CD14-positive monocyte (primary cell): ENCODE data around the gene TRIM45. TPM values are rescaled to one million over a fixed set of nuclear protein-coding genes. Genes with fewer than 3 reads are reported as not detected.

ENCODE experiments used
- DNase-seq, 3 donors: peaks; one replicate each; pipeline ENCODE4 v3.0.0-alpha.2; 2011 to 2022
- H2AFZ ChIP-seq: 2 replicates; pipeline ENCODE4 v1.6.0; 2012; ENCODE audit warnings: mild to moderate bottlenecking, low read depth, low read length, inconsistent platforms; ENCODE audit not compliant: insufficient read depth, poor library complexity, severe bottlenecking
- H3K27ac ChIP-seq, 2 donors: 1 replicate in 1 of 2; 2 replicates in 1 of 2; pipeline ENCODE4 v1.5.1; 2012 to 2013; ENCODE audit warnings: low read length in 2 of 2, control low read depth in 1 of 2, inconsistent platforms in 1 of 2, low read depth in 1 of 2, mild to moderate bottlenecking in 1 of 2
- H3K27me3 ChIP-seq, 2 donors: one replicate each; pipeline versions ENCODE4 v1.6.0 to v1.6.1; 2011 to 2013; ENCODE audit warnings: low read length in 2 of 2; ENCODE audit not compliant: control insufficient read depth in 2 of 2, insufficient read depth in 2 of 2
- H3K36me3 ChIP-seq, 2 donors: replicated peaks in 1 of 2; 1 replicate in 1 of 2; 2 replicates in 1 of 2; pipeline versions ENCODE4 v1.5.1 to v1.6.1; 2012 to 2013; ENCODE audit warnings: low read length in 2 of 2, control low read depth in 1 of 2, inconsistent platforms in 1 of 2, mild to moderate bottlenecking in 1 of 2; ENCODE audit not compliant: insufficient read depth in 2 of 2, control insufficient read depth in 1 of 2
- H3K4me1 ChIP-seq, 2 donors: 1 replicate in 1 of 2; 2 replicates in 1 of 2; pipeline versions ENCODE4 v1.5.1 to v1.6.1; 2012 to 2013; ENCODE audit warnings: low read length in 2 of 2, control low read depth in 1 of 2, inconsistent platforms in 1 of 2, mild to moderate bottlenecking in 1 of 2, moderate library complexity in 1 of 2; ENCODE audit not compliant: insufficient read depth in 2 of 2, control insufficient read depth in 1 of 2
- H3K4me2 ChIP-seq: replicated peaks from 2 replicates; pipeline ENCODE3; 2012; ENCODE audit warnings: low read length, moderate library complexity, mild to moderate bottlenecking; ENCODE audit not compliant: poor library complexity, severe bottlenecking; ENCODE audit errors: extremely low read depth
- H3K4me3 ChIP-seq, 3 experiments: fragments of 200-600 bp in 1 of 3; sonication (generic) in 1 of 3; replicated peaks in 1 of 3; 1 replicate in 2 of 3; 2 replicates in 1 of 3; pipeline ENCODE4 v1.5.1; 2011 to 2013; ENCODE audit warnings: low read length in 3 of 3, mild to moderate bottlenecking in 3 of 3, control low read depth in 2 of 3, low read depth in 2 of 3, inconsistent platforms in 1 of 3, moderate library complexity in 1 of 3
- H3K79me2 ChIP-seq: 2 replicates; pipeline ENCODE4 v1.6.0; 2012; ENCODE audit warnings: mild to moderate bottlenecking, control low read depth, inconsistent platforms, low read length, moderate library complexity; ENCODE audit not compliant: insufficient read depth
- H3K9ac ChIP-seq: 2 replicates; pipeline ENCODE4 v1.6.0; 2017; ENCODE audit warnings: low read length, mild to moderate bottlenecking; ENCODE audit not compliant: insufficient read depth, poor library complexity, severe bottlenecking
- H3K9me3 ChIP-seq, 2 donors: replicated peaks in 1 of 2; 1 replicate in 1 of 2; 2 replicates in 1 of 2; pipeline versions ENCODE4 v1.5.1 to v1.6.1; 2012 to 2013; ENCODE audit warnings: low read length in 2 of 2, control low read depth in 1 of 2; ENCODE audit not compliant: control insufficient read depth in 1 of 2, insufficient read depth in 1 of 2
- H4K20me1 ChIP-seq: 2 replicates; pipeline ENCODE4 v1.6.0; 2012; ENCODE audit warnings: mild to moderate bottlenecking, low read length, control low read depth, moderate library complexity; ENCODE audit not compliant: insufficient read depth
- H3K27ac Mint-ChIP-seq, 7 donors: one replicate each; pipeline ENCODE4 v1.8.0; 2020; ENCODE audit warnings: mild to moderate bottlenecking in 7 of 7, mixed read lengths in 7 of 7, moderate library complexity in 6 of 7, inconsistent platforms in 2 of 7
- H3K27me3 Mint-ChIP-seq, 3 donors: one replicate each; pipeline ENCODE4 v1.8.0; 2021 to 2022; ENCODE audit warnings: low read depth in 3 of 3, mild to moderate bottlenecking in 3 of 3, mixed read lengths in 3 of 3, moderate library complexity in 3 of 3, inconsistent platforms in 1 of 3
- H3K36me3 Mint-ChIP-seq, 2 donors: one replicate each; pipeline ENCODE4 v1.8.0; 2020; ENCODE audit warnings: mixed read lengths in 2 of 2, inconsistent platforms in 1 of 2, mild to moderate bottlenecking in 1 of 2
- H3K4me1 Mint-ChIP-seq: one replicate; pipeline ENCODE4 v1.8.0; 2020; ENCODE audit warnings: mild to moderate bottlenecking, mixed read lengths
- H3K4me3 Mint-ChIP-seq, 2 donors: one replicate each; pipeline ENCODE4 v1.8.0; 2020; ENCODE audit warnings: mild to moderate bottlenecking in 2 of 2, mixed read lengths in 2 of 2, moderate library complexity in 1 of 2
- H3K9me3 Mint-ChIP-seq, 7 donors: one replicate each; pipeline ENCODE4 v1.8.0; 2020 to 2022; ENCODE audit warnings: mixed read lengths in 7 of 7, mild to moderate bottlenecking in 6 of 7, moderate library complexity in 6 of 7, inconsistent platforms in 2 of 7
- CTCF ChIP-seq: fragments of 200-600 bp; IDR thresholded peaks from one replicate; pipeline ENCODE4 v1.8.0; 2022; ENCODE audit warnings: antibody characterized with exemption, mild to moderate bottlenecking
- WGBS: methylation state at CpG from one replicate; pipeline ENCODE4 v1.1.5; 2013; ENCODE audit warnings: missing lambda C conversion rate; ENCODE audit not compliant: insufficient coverage; 5-methylcytosine and 5-hydroxymethylcytosine counted together
- intact Hi-C, 2 donors: fragments of 100-400 bp; cut with micrococcal nuclease; formaldehyde crosslinking; loops; one replicate each; pipeline versions ENCODE4 v1.15.0 to v1.15.1; 2023
- polyA plus RNA-seq, 3 donors: library from polyadenylated mRNA; depleted of rRNA in 1 of 3; unstranded in 2 of 3; stranded (reverse) in 1 of 3; fragments of 300-500 nt in 2 of 3; fragments of >200 nt in 1 of 3; fragmentation: Illumina TruSeq in 2 of 3; gene quantifications; 1 replicate in 2 of 3; 2 replicates in 1 of 3; pipeline ENCODE4 v1.2.3, GENCODE V29; 2012 to 2021

Gene TRIM45
- polyA plus RNA-seq, 3 donors, result 0.85 to 1.4 TPM; not detected in 1

GRCh38 chr1:117138561-117138960, 17.0 kb upstream of the TRIM45 start:
- intact Hi-C loops, result no loop called here

GRCh38 chr1:117138106-117138505, 16.6 kb upstream of the TRIM45 start:
- Histone ChIP-seq H3K4me3 (no peak overlapping the region), H3K27me3 (no peaks in the 10 kb centered on the region), H3K79me2 (no peaks in the 10 kb centered on the region), H3K4me1 (no peaks in the 10 kb centered on the region), H4K20me1 (no peaks in the 10 kb centered on the region), H3K9me3 (no peaks in the 10 kb centered on the region), H3K36me3 (no peaks in the 10 kb centered on the region), H2AFZ (no peak overlapping the region), H3K9ac (no peak overlapping the region), H3K27ac (no peak overlapping the region), H3K4me2 (no peak overlapping the region)
- intact Hi-C loops, result no loop called here
- Mint-ChIP-seq H3K27ac (no peak overlapping the region), H3K27me3 (peaks cover 3 to 7% (median 4%) of the 10 kb centered on the region in 3 donors), H3K4me3 (no peak overlapping the region), H3K9me3 (peaks cover 0 to 1% (median 0%) of the 10 kb centered on the region in 7 donors), H3K36me3 (no peaks in the 10 kb centered on the region), H3K4me1 (no peaks in the 10 kb centered on the region)
- no peak for TF ChIP-seq CTCF
- no CpG with 5 or more reads among the region's 3 CpGs for WGBS
- no peak for DNase-seq

More at GRCh38 chr1:117138561-117138960, 17.0 kb upstream of the TRIM45 start:
- H3K79me2 ChIP-seq, result no peaks in the 10 kb centered on the region
- TF ChIP-seq CTCF, result no peak
- H3K27me3 Mint-ChIP-seq, result peaks cover 3 to 7% (median 4%) of the 10 kb centered on the region in 3 donors
- no peaks in the 10 kb centered on the region for H3K4me1 ChIP-seq
- no peaks in the 10 kb centered on the region for H3K4me1 Mint-ChIP-seq
- H3K27ac ChIP-seq, result no peak overlapping the region
- no peak overlapping the region for H3K4me3 ChIP-seq
- DNase-seq, result no peak
- no peaks in the 10 kb centered on the region for H4K20me1 ChIP-seq
- H3K27ac Mint-ChIP-seq, result no peak overlapping the region
- no peak overlapping the region for H2AFZ ChIP-seq
- H3K9me3 Mint-ChIP-seq, result peaks cover 0 to 1% (median 0%) of the 10 kb centered on the region in 7 donors
- no peak overlapping the region for H3K4me2 ChIP-seq
- no peaks in the 10 kb centered on the region for H3K36me3 ChIP-seq
- WGBS, result 100% methylated on average over 1 of the region's 1 CpG
- no peak overlapping the region for H3K9ac ChIP-seq
- no peaks in the 10 kb centered on the region for H3K36me3 Mint-ChIP-seq
- no peak overlapping the region for H3K4me3 Mint-ChIP-seq
- H3K27me3 ChIP-seq, result no peaks in the 10 kb centered on the region
- no peaks in the 10 kb centered on the region for H3K9me3 ChIP-seq
